Aorta (tissue), 5 donors: ENCODE measurements around the gene MED16. TPM values are rescaled to one million over a fixed set of nuclear protein-coding genes. Genes with fewer than 3 reads are reported as not detected.
"Not testable (repeated sequence)": the region's sequence is repeated elsewhere in the genome, so short reads cannot be mapped to it uniquely, and the experiment has no call there.

ENCODE experiments used
- ATAC-seq: fragments of 200-7000 bp; cut with Tn5 transposase; one replicate; pipeline ENCODE4 v1.9.1; 2022; ENCODE audit warnings: moderate library complexity; ENCODE audit not compliant: low FRiP score
- DNase-seq, 2 donors: peaks; one replicate each; pipeline ENCODE4 v3.0.0-alpha.2; 2020
- H3K27ac ChIP-seq, 2 donors: one replicate each; pipeline ENCODE4 v1.5.1; 2013; ENCODE audit warnings: low read length in 2 of 2, mild to moderate bottlenecking in 2 of 2, moderate library complexity in 2 of 2, control low read depth in 1 of 2, inconsistent platforms in 1 of 2, low read depth in 1 of 2
- H3K27me3 ChIP-seq, 2 donors: one replicate each; pipeline ENCODE4 v1.6.1; 2013; ENCODE audit warnings: control low read depth in 1 of 2, low read length in 1 of 2, mild to moderate bottlenecking in 1 of 2, moderate library complexity in 1 of 2; ENCODE audit not compliant: insufficient read depth in 2 of 2, control insufficient read depth in 1 of 2
- H3K36me3 ChIP-seq, 2 donors: one replicate each; pipeline ENCODE4 v1.6.1; 2013; ENCODE audit warnings: control low read depth in 1 of 2, low read length in 1 of 2, mild to moderate bottlenecking in 1 of 2; ENCODE audit not compliant: insufficient read depth in 2 of 2, control insufficient read depth in 1 of 2
- H3K4me1 ChIP-seq, 2 donors: one replicate each; pipeline ENCODE4 v1.6.1; 2013; ENCODE audit warnings: low read length in 2 of 2, control low read depth in 1 of 2, mild to moderate bottlenecking in 1 of 2, moderate library complexity in 1 of 2; ENCODE audit not compliant: insufficient read depth in 2 of 2, control insufficient read depth in 1 of 2
- H3K4me3 ChIP-seq, 2 donors: one replicate each; pipeline ENCODE4 v1.5.1; 2013; ENCODE audit warnings: low read length in 2 of 2, control low read depth in 1 of 2, mild to moderate bottlenecking in 1 of 2
- H3K9me3 ChIP-seq: one replicate; pipeline ENCODE4 v1.6.1; 2013; ENCODE audit warnings: mild to moderate bottlenecking, low read length; ENCODE audit not compliant: control insufficient read depth
- WGBS, 2 donors: extraction: QIAGEN DNeasy Blood & Tissue Kit; methylation state at CpG; one replicate each; pipeline ENCODE4 v1.1.7; 2013; 5-methylcytosine and 5-hydroxymethylcytosine counted together
- intact Hi-C, 2 donors: fragments of 100-400 bp; cut with DNase I; formaldehyde crosslinking; loops; one replicate each; pipeline versions ENCODE4 v1.14.2 to v1.15.0; 2022
- polyA plus RNA-seq, 2 donors: library from polyadenylated mRNA; stranded (reverse); fragments of 200-250 nt; gene quantifications; one replicate each; pipeline ENCODE4 v1.2.3, GENCODE V29; 2013
- total RNA-seq, 2 donors: library from RNA; stranded (reverse); fragmentation: NEBNext Ultra II Directional; extraction: Animal tissue kit (Norgen Biotek cat#: 25700); gene quantifications; one replicate each; pipeline ENCODE4 v1.2.1, GENCODE V29; 2021
- donor health status: healthy with polysubstance abuse.
- donor health status: Bipolar disorder and iron deficiency.
- donor health status: DM: no; HTN: no; CAD: no.
- donor health status: DM: no; HTN: no; CAD: no.
- donor health status: DM: yes; HTN: yes; CAD: no.

Gene MED16
- total and polyA plus RNA-seq, 4 donors = 22.9 to 165 (median 34.0) TPM

GRCh38 chr19:825897-826644 is 66.9 kb downstream of the MED16 start:
- Histone ChIP-seq H3K36me3 (no peaks in the 10 kb centered on the region), H3K4me3 (no peak overlapping the region), H3K27me3 (no peaks in the 10 kb centered on the region), H3K27ac (no peak overlapping the region), H3K4me1 (no peaks in the 10 kb centered on the region), H3K9me3 (no peaks in the 10 kb centered on the region)
- no peak for ATAC-seq
- no peak for DNase-seq
- WGBS, 2 donors = 77 to 78% methylated on average over 19 of the region's 19 CpGs
- intact Hi-C loops = no loop called here

- H3K27me3 ChIP-seq = no peaks in the 10 kb centered on the region
- DNase-seq = peak in 1 of 2 donors; percentile 71
- H3K27ac ChIP-seq = no peak overlapping the region
- no peaks in the 10 kb centered on the region for H3K4me1 ChIP-seq
- no peak overlapping the region for H3K4me3 ChIP-seq
- H3K9me3 ChIP-seq = no peaks in the 10 kb centered on the region
- 82 to 84% methylated on average over 15 of the region's 15 CpGs for WGBS, 2 donors
- no peak for ATAC-seq
- no peaks in the 10 kb centered on the region for H3K36me3 ChIP-seq
- intact Hi-C loops = no loop called here
Measured at GRCh38 chr19:824885-825284, 68.1 kb downstream of the MED16 start.

GRCh38 chr19:823565-824121 is 69.3 kb downstream of the MED16 start:
- H3K4me1 ChIP-seq = no peaks in the 10 kb centered on the region
- no peaks in the 10 kb centered on the region for H3K27me3 ChIP-seq
- WGBS, 2 donors = 60 to 68% methylated on average over 12 of the region's 12 CpGs
- H3K27ac ChIP-seq = no peak overlapping the region
- ATAC-seq (no peak), DNase-seq (no peak)
- intact Hi-C loops = no loop called here
- H3K9me3 ChIP-seq = no peaks in the 10 kb centered on the region
- H3K36me3 ChIP-seq = no peaks in the 10 kb centered on the region
- H3K4me3 ChIP-seq = no peak overlapping the region

GRCh38 chr19:821825-822503 is 71.0 kb downstream of the MED16 start, which contains the start of gene PLPPR3:
Gene PLPPR3, minus strand, starts transcription at chr19:821955. Its CDS starts 396 bp downstream, at chr19:821559.
- WGBS, 2 donors = 1% methylated on average over 38 to 86 of the region's 86 CpGs
- Histone ChIP-seq H3K36me3 (no peaks in the 10 kb centered on the region), H3K4me1 (no peaks in the 10 kb centered on the region), H3K27me3 (no peaks in the 10 kb centered on the region), H3K9me3 (no peaks in the 10 kb centered on the region), H3K27ac (no peak within 1 kb of the TSS), H3K4me3 (no peak within 1 kb of the TSS)
- ATAC-seq (no peak), DNase-seq (no peak)
- intact Hi-C loops = no loop called here

- Histone ChIP-seq H3K27me3 (no peaks in the 10 kb centered on the region), H3K36me3 (no peaks in the 10 kb centered on the region), H3K9me3 (no peaks in the 10 kb centered on the region), H3K4me3 (no peak overlapping the region), H3K4me1 (no peaks in the 10 kb centered on the region), H3K27ac (no peak overlapping the region)
- ATAC-seq = no peak
- intact Hi-C loops = no loop called here
- peak; percentile 45 to 74 for DNase-seq
- 1 to 2% methylated on average over 23 to 64 of the region's 64 CpGs for WGBS, 2 donors
Measured at GRCh38 chr19:821231-821824, 71.7 kb downstream of the MED16 start.

- 95 to 98% methylated on average over 5 of the region's 5 CpGs for WGBS, 2 donors
Measured at GRCh38 chr19:820212-820611, 72.8 kb downstream of the MED16 start.

More at GRCh38 chr19:820212-820611, 72.8 kb downstream of the MED16 start:
- intact Hi-C loops, H3K36me3 ChIP-seq, H3K4me3 ChIP-seq, DNase-seq, H3K9me3 ChIP-seq, H3K27me3 ChIP-seq, H3K4me1 ChIP-seq, ATAC-seq, H3K27ac ChIP-seq: not testable (repeated sequence)

Other genes with a start within 250 kb of the MED16 start
- gene RNF126, start 230.0 kb downstream of the MED16 start, total RNA-seq = 10 to 100 TPM; 26.7 to 26.9 TPM
- 10 to 100 TPM; 18.3 to 38.5 TPM for gene RNF126, start 230.0 kb downstream of the MED16 start, polyA plus RNA-seq
- 100 to 1,000 TPM; 116 to 134 TPM for gene FSTL3, start 216.8 kb downstream of the MED16 start, total RNA-seq
- gene FSTL3, start 216.8 kb downstream of the MED16 start, polyA plus RNA-seq = 10 to 100 TPM; 40.6 to 80.1 TPM
- gene PRSS57, start 197.7 kb downstream of the MED16 start, total RNA-seq = not detected
- not detected for gene PRSS57, start 197.7 kb downstream of the MED16 start, polyA plus RNA-seq
- gene PALM, start 184.3 kb downstream of the MED16 start, total RNA-seq = 10 to 100 TPM; 27.5 to 75.1 TPM
- gene PALM, start 184.3 kb downstream of the MED16 start, polyA plus RNA-seq = 1 to 10 TPM in 1 of 2 donors, under 1 TPM in 1; 0.59 to 2.5 TPM
- under 1 TPM in 1 of 2 donors, not detected in 1; 0.12 TPM for gene MISP, start 142.1 kb downstream of the MED16 start, total RNA-seq
- 10 to 100 TPM in 1 of 2 donors, 1 to 10 TPM in 1; 1.0 to 53.3 TPM for gene MISP, start 142.1 kb downstream of the MED16 start, polyA plus RNA-seq
- 100 to 1,000 TPM; 192 to 218 TPM for gene PTBP1, start 95.7 kb downstream of the MED16 start, total RNA-seq
- 10 to 100 TPM; 46.7 to 90.4 TPM for gene PTBP1, start 95.7 kb downstream of the MED16 start, polyA plus RNA-seq
- not detected for gene PLPPR3, start 71.2 kb downstream of the MED16 start, total RNA-seq
- not detected for gene PLPPR3, start 71.2 kb downstream of the MED16 start, polyA plus RNA-seq
- gene AZU1, start 65.3 kb downstream of the MED16 start, total RNA-seq = under 1 TPM in 1 of 2 donors, not detected in 1; 0.72 TPM
- under 1 TPM in 1 of 2 donors, not detected in 1; 0.49 TPM for gene AZU1, start 65.3 kb downstream of the MED16 start, polyA plus RNA-seq
- not detected for gene PRTN3, start 52.2 kb downstream of the MED16 start, total RNA-seq
- gene PRTN3, start 52.2 kb downstream of the MED16 start, polyA plus RNA-seq = not detected
- gene ELANE, start 40.9 kb downstream of the MED16 start, total RNA-seq = 1 to 10 TPM in 1 of 2 donors, not detected in 1; 2.0 TPM
- not detected for gene ELANE, start 40.9 kb downstream of the MED16 start, polyA plus RNA-seq
- gene CFD, start 33.5 kb downstream of the MED16 start, total RNA-seq = 100 to 1,000 TPM; 104 to 354 TPM
- 10 to 100 TPM in 1 of 2 donors, 1 to 10 TPM in 1; 3.3 to 23.9 TPM for gene CFD, start 33.5 kb downstream of the MED16 start, polyA plus RNA-seq
- gene RNU6-9, start 297 bp upstream of the MED16 start, total RNA-seq = not detected
- gene RNU6-9, start 297 bp upstream of the MED16 start, polyA plus RNA-seq = not detected
- 10 to 100 TPM; 41.6 to 43.8 TPM for gene R3HDM4, start 20.0 kb upstream of the MED16 start, total RNA-seq
- gene R3HDM4, start 20.0 kb upstream of the MED16 start, polyA plus RNA-seq = 10 to 100 TPM; 19.7 to 36.2 TPM
- gene KISS1R, start 24.1 kb upstream of the MED16 start, total RNA-seq = not detected
- not detected for gene KISS1R, start 24.1 kb upstream of the MED16 start, polyA plus RNA-seq
- gene ARID3A, start 32.8 kb upstream of the MED16 start, total RNA-seq = 10 to 100 TPM in 1 of 2 donors, 1 to 10 TPM in 1; 9.3 to 13.8 TPM
- gene ARID3A, start 32.8 kb upstream of the MED16 start, polyA plus RNA-seq = 1 to 10 TPM in 1 of 2 donors, under 1 TPM in 1; 0.97 to 1.3 TPM
- 10 to 100 TPM; 15.5 to 16.1 TPM for gene WDR18, start 91.2 kb upstream of the MED16 start, total RNA-seq
- 10 to 100 TPM; 20.9 to 68.8 TPM for gene WDR18, start 91.2 kb upstream of the MED16 start, polyA plus RNA-seq
- 1 to 10 TPM in 1 of 2 donors, under 1 TPM in 1; 0.10 to 1.3 TPM for gene GRIN3B, start 107.2 kb upstream of the MED16 start, total RNA-seq
- gene GRIN3B, start 107.2 kb upstream of the MED16 start, polyA plus RNA-seq = not detected
- 100 to 1,000 TPM; 118 to 142 TPM for gene TMEM259, start 127.9 kb upstream of the MED16 start, total RNA-seq
- 100 to 1,000 TPM in 1 of 2 donors, 10 to 100 TPM in 1; 50.1 to 434 TPM for gene TMEM259, start 127.9 kb upstream of the MED16 start, polyA plus RNA-seq
- not detected for gene RNU6-2, start 128.3 kb upstream of the MED16 start, total RNA-seq
- not detected for gene RNU6-2, start 128.3 kb upstream of the MED16 start, polyA plus RNA-seq
- 100 to 1,000 TPM; 142 to 185 TPM for gene CNN2, start 133.4 kb upstream of the MED16 start, total RNA-seq
- gene CNN2, start 133.4 kb upstream of the MED16 start, polyA plus RNA-seq = 100 to 1,000 TPM in 1 of 2 donors, 10 to 100 TPM in 1; 53.2 to 141 TPM
- 10 to 100 TPM in 1 of 2 donors, 1 to 10 TPM in 1; 9.5 to 20.6 TPM for gene ABCA7, start 146.9 kb upstream of the MED16 start, total RNA-seq
- 1 to 10 TPM; 1.9 to 7.6 TPM for gene ABCA7, start 146.9 kb upstream of the MED16 start, polyA plus RNA-seq
- 10 to 100 TPM; 15.3 to 38.6 TPM for gene ARHGAP45, start 174.0 kb upstream of the MED16 start, total RNA-seq
- 10 to 100 TPM in 1 of 2 donors, 1 to 10 TPM in 1; 7.4 to 21.8 TPM for gene ARHGAP45, start 174.0 kb upstream of the MED16 start, polyA plus RNA-seq
- 10 to 100 TPM; 83.5 to 95.6 TPM for gene POLR2E, start 202.2 kb upstream of the MED16 start, total RNA-seq
- gene POLR2E, start 202.2 kb upstream of the MED16 start, polyA plus RNA-seq = 100 to 1,000 TPM in 1 of 2 donors, 10 to 100 TPM in 1; 91.5 to 116 TPM
- 100 to 1,000 TPM; 165 to 236 TPM for gene GPX4, start 210.8 kb upstream of the MED16 start, total RNA-seq
- 100 to 1,000 TPM; 696 to 786 TPM for gene GPX4, start 210.8 kb upstream of the MED16 start, polyA plus RNA-seq